Calu3 (cell line): ENCODE data around the gene PAX5. TPM values are rescaled to one million over a fixed set of nuclear protein-coding genes. Genes with fewer than 3 reads are reported as not detected.
A peak's percentile ranks its signal among the peaks of the same experiment; 100 is the strongest.

ENCODE experiments used
- BruUV-seq: library from RNA; stranded (reverse); fragments of 400-500 nt; replicated peaks from 2 replicates; lab custom pipeline; 2021; lab: Mats Ljungman, UMichigan
- CTCF ChIA-PET: fragments of 300-600 bp; sonication (Branson Sonifier 250); formaldehyde crosslinking; loops from one replicate; lab custom pipeline; 2022; ENCODE audit warnings: antibody characterized with exemption; lab: Charles Lee
- DNase-seq: peaks from one replicate; pipeline ENCODE4 v3.0.0; 2022
- H3K27ac Mint-ChIP-seq: one replicate; pipeline ENCODE4 v1.8.0; 2022; ENCODE audit warnings: mixed read lengths; ENCODE audit not compliant: unreplicated experiment
- H3K27me3 Mint-ChIP-seq: one replicate; pipeline ENCODE4 v1.8.0; 2022; ENCODE audit warnings: mixed read lengths; ENCODE audit not compliant: unreplicated experiment
- H3K36me3 Mint-ChIP-seq: one replicate; pipeline ENCODE4 v1.8.0; 2022; ENCODE audit warnings: mild to moderate bottlenecking, moderate library complexity, mixed read lengths; ENCODE audit not compliant: insufficient read depth, unreplicated experiment
- H3K4me1 Mint-ChIP-seq: one replicate; pipeline ENCODE4 v1.8.0; 2022; ENCODE audit warnings: mild to moderate bottlenecking, low read depth, mixed read lengths; ENCODE audit not compliant: unreplicated experiment
- H3K4me3 Mint-ChIP-seq: one replicate; pipeline ENCODE4 v1.8.0; 2022; ENCODE audit warnings: mild to moderate bottlenecking, low read depth, moderate library complexity, mixed read lengths; ENCODE audit not compliant: unreplicated experiment
- H3K9me3 Mint-ChIP-seq: one replicate; pipeline ENCODE4 v1.8.0; 2022; ENCODE audit warnings: low read depth, mixed read lengths; ENCODE audit not compliant: unreplicated experiment
- CTCF ChIP-seq: fragments of 200-600 bp; IDR thresholded peaks from one replicate; pipeline ENCODE4 v1.8.0; 2022; ENCODE audit warnings: antibody characterized with exemption; ENCODE audit not compliant: unreplicated experiment
- intact Hi-C: fragments of 100-400 bp; cut with micrococcal nuclease; formaldehyde crosslinking; loops from one replicate; pipeline ENCODE4 v1.10.0; 2022; ENCODE audit not compliant: unreplicated experiment
- total RNA-seq: library from RNA; stranded (reverse); gene quantifications from 2 replicates; pipeline ENCODE4 v1.2.3, GENCODE V29; 2022

The PAX5 gene
- total RNA-seq, 1 experiment from 2014 or later: not detected

GRCh38 chr9:37029304-37029775 lies 4.7 kb downstream of the PAX5 start:
- no peak overlapping the region for H3K4me3 Mint-ChIP-seq
- H3K9me3 Mint-ChIP-seq: no peaks in the 10 kb centered on the region
- peaks cover 32% of the 10 kb centered on the region for H3K27me3 Mint-ChIP-seq
- peaks cover 4% of the 10 kb centered on the region for H3K36me3 Mint-ChIP-seq
- no peak overlapping the region for H3K27ac Mint-ChIP-seq
- DNase-seq: no peak
- H3K4me1 Mint-ChIP-seq: no peaks in the 10 kb centered on the region
- TF ChIP-seq CTCF: no peak
- no TSS peak for BruUV-seq
- CTCF ChIA-PET: no interaction called here
- intact Hi-C loops: no loop called here

GRCh38 chr9:37028420-37029031 lies 5.5 kb downstream of the PAX5 start:
- CTCF ChIA-PET: no interaction called here
- H3K4me3 Mint-ChIP-seq: no peak overlapping the region
- DNase-seq: no peak
- no TSS peak for BruUV-seq
- peaks cover 4% of the 10 kb centered on the region for H3K36me3 Mint-ChIP-seq
- H3K4me1 Mint-ChIP-seq: no peaks in the 10 kb centered on the region
- TF ChIP-seq CTCF: no peak
- no peaks in the 10 kb centered on the region for H3K9me3 Mint-ChIP-seq
- no peak overlapping the region for H3K27ac Mint-ChIP-seq
- H3K27me3 Mint-ChIP-seq: peaks cover 38% of the 10 kb centered on the region
- intact Hi-C loops: no loop called here

- Mint-ChIP-seq H3K27ac (no peak overlapping the region), H3K4me3 (no peak overlapping the region), H3K9me3 (no peaks in the 10 kb centered on the region), H3K27me3 (peaks cover 45% of the 10 kb centered on the region), H3K36me3 (peaks cover 4% of the 10 kb centered on the region), H3K4me1 (no peaks in the 10 kb centered on the region)
- no peak for TF ChIP-seq CTCF
- intact Hi-C loops: no loop called here
- CTCF ChIA-PET: no interaction called here
- BruUV-seq: no TSS peak
- peak; percentile 82 for DNase-seq
Observed at GRCh38 chr9:37027582-37028419, 6.3 kb downstream of the PAX5 start.

- intact Hi-C loops: no loop called here
- H3K27ac Mint-ChIP-seq: no peak overlapping the region
- H3K4me3 Mint-ChIP-seq: no peak overlapping the region
- CTCF ChIA-PET: no interaction called here
- H3K27me3 Mint-ChIP-seq: peaks cover 44% of the 10 kb centered on the region
- no peaks in the 10 kb centered on the region for H3K4me1 Mint-ChIP-seq
- peaks cover 4% of the 10 kb centered on the region for H3K36me3 Mint-ChIP-seq
- no peak for TF ChIP-seq CTCF
- DNase-seq: no peak
- BruUV-seq: no TSS peak
- H3K9me3 Mint-ChIP-seq: no peaks in the 10 kb centered on the region
Observed at GRCh38 chr9:37026931-37027581, 7.0 kb downstream of the PAX5 start.
